Measurements from ENCODE around the gene RASA1. TPM values are rescaled to one million over a fixed set of nuclear protein-coding genes. Genes with fewer than 3 reads are reported as not detected.
A peak's percentile ranks its signal among the peaks of the same experiment; 100 is the strongest.
"Not testable (repeated sequence)": the region's sequence is repeated elsewhere in the genome, so short reads cannot be mapped to it uniquely, and the experiment has no call there.

The RASA1 gene
- total RNA-seq, 1 experiment from 2014 or later = 29.0 TPM

DNA sequence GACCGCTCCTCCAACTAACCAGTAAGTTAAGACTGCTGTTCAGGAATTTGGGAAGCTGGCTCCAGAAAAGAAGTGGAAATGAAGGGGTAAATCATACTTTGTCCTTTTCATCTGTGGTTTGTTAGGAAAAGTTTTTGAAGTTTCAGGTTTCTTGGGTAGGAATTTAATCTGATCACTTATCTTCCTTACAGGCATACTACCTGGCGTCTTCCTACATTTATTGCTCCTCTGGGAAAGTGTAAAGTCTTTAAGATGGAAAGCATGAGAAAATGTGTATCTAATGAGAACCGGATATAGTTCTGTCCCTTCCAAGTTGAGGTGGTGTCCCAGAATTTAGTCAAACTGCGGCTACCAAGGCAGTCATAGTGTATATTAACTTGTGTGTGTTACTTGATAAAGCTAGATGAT lies 1.3 kb downstream of the RASA1 start:
- no TSS peak for BruUV-seq (replicated peaks)
- H3K4me3 ChIP-seq (ENCODE audit: low read depth in 2 of 2, low read length in 2 of 2) = peak overlapping the region; percentile 78 to 95
- in situ Hi-C loops (cut with HindIII; ENCODE audit: low pct_unique_long_range_greater_than_20kb, low sequenced_read_pairs) (no loop called here), intact Hi-C loops (cut with micrococcal nuclease; ENCODE audit: unreplicated experiment) (no loop called here)
- POLR2A ChIA-PET = no interaction called here
- H3K4me1 ChIP-seq (ENCODE audit: control insufficient read depth, insufficient read depth, low read length) = peaks cover 8% of the 10 kb centered on the region
- TF ChIP-seq TCF7L2 (IDR thresholded peaks at IDR 0.05; ENCODE audit: low read depth, low read length) = no peak
- TF ChIP-seq POLR2AphosphoS5 (IDR thresholded peaks at IDR 0.05; ENCODE audit: low read depth, low read length) = no peak
- TF ChIP-seq, protein P1, sequence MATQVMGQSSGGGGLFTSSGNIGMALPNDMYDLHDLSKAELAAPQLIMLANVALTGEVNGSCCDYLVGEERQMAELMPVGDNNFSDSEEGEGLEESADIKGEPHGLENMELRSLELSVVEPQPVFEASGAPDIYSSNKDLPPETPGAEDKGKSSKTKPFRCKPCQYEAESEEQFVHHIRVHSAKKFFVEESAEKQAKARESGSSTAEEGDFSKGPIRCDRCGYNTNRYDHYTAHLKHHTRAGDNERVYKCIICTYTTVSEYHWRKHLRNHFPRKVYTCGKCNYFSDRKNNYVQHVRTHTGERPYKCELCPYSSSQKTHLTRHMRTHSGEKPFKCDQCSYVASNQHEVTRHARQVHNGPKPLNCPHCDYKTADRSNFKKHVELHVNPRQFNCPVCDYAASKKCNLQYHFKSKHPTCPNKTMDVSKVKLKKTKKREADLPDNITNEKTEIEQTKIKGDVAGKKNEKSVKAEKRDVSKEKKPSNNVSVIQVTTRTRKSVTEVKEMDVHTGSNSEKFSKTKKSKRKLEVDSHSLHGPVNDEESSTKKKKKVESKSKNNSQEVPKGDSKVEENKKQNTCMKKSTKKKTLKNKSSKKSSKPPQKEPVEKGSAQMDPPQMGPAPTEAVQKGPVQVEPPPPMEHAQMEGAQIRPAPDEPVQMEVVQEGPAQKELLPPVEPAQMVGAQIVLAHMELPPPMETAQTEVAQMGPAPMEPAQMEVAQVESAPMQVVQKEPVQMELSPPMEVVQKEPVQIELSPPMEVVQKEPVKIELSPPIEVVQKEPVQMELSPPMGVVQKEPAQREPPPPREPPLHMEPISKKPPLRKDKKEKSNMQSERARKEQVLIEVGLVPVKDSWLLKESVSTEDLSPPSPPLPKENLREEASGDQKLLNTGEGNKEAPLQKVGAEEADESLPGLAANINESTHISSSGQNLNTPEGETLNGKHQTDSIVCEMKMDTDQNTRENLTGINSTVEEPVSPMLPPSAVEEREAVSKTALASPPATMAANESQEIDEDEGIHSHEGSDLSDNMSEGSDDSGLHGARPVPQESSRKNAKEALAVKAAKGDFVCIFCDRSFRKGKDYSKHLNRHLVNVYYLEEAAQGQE (IDR thresholded peaks at IDR 0.05; ENCODE audit: insufficient read depth in 1 of 2, low read depth in 2 of 2, low read length in 1 of 2) = no peak
- TF ChIP-seq, protein P2, sequence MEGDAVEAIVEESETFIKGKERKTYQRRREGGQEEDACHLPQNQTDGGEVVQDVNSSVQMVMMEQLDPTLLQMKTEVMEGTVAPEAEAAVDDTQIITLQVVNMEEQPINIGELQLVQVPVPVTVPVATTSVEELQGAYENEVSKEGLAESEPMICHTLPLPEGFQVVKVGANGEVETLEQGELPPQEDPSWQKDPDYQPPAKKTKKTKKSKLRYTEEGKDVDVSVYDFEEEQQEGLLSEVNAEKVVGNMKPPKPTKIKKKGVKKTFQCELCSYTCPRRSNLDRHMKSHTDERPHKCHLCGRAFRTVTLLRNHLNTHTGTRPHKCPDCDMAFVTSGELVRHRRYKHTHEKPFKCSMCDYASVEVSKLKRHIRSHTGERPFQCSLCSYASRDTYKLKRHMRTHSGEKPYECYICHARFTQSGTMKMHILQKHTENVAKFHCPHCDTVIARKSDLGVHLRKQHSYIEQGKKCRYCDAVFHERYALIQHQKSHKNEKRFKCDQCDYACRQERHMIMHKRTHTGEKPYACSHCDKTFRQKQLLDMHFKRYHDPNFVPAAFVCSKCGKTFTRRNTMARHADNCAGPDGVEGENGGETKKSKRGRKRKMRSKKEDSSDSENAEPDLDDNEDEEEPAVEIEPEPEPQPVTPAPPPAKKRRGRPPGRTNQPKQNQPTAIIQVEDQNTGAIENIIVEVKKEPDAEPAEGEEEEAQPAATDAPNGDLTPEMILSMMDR (IDR thresholded peaks at IDR 0.05) = no peak
- no peak for TF ChIP-seq SIN3A (IDR thresholded peaks at IDR 0.05; ENCODE audit: borderline replicate concordance, insufficient read depth, low read depth, low read length)
- H3K36me3 ChIP-seq (ENCODE audit: control insufficient read depth, insufficient read depth, low read length) = no peaks in the 10 kb centered on the region
- no peak for ATAC-seq
- H3K27me3 ChIP-seq (ENCODE audit: control insufficient read depth, insufficient read depth, low read length) = peaks cover 3% of the 10 kb centered on the region; the same call in 1 of the 2 replicates
- H3K27ac ChIP-seq (ENCODE audit: low read length) = peak overlapping the region; percentile 89
- CTCF ChIA-PET = no interaction called here
- DNase-seq (ENCODE audit: low read depth, low spot score) = no peak
- no peaks in the 10 kb centered on the region for H3K9me3 ChIP-seq (ENCODE audit: control insufficient read depth, insufficient read depth, low read depth, low read length)

DNA sequence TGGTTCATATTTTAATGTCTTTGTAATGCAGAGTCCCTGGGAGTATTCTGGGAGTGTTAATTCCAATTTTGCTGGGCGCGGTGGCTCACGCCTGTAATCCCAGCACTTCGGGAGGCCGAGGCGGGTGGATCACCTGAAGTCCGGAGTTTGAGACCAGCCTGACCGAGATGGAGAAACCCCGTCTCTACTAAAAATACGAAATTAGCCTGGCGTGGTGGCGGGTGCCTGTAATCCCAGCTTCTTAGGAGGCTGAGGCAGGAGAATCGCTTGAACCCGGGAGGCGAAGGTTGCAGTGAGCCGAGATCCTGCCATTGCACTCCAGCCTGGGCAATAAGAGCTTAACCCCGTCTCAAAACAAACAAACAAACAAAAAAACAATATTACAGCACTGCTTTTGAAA lies 3.2 kb downstream of the RASA1 start:
- H3K9me3 ChIP-seq (ENCODE audit: control insufficient read depth, insufficient read depth, low read depth, low read length); ATAC-seq; H3K36me3 ChIP-seq (ENCODE audit: control insufficient read depth, insufficient read depth, low read length); H3K4me3 ChIP-seq (ENCODE audit: low read depth in 2 of 2, low read length in 2 of 2); DNase-seq (ENCODE audit: low read depth, low spot score); POLR2A ChIA-PET; H3K27me3 ChIP-seq (ENCODE audit: control insufficient read depth, insufficient read depth, low read length); CTCF ChIA-PET; in situ Hi-C loops (cut with HindIII; ENCODE audit: low pct_unique_long_range_greater_than_20kb, low sequenced_read_pairs); BruUV-seq (replicated peaks); intact Hi-C loops (cut with micrococcal nuclease; ENCODE audit: unreplicated experiment); H3K27ac ChIP-seq (ENCODE audit: low read length): not testable (repeated sequence)
- peaks cover 11% of the 10 kb centered on the region for H3K4me1 ChIP-seq (ENCODE audit: control insufficient read depth, insufficient read depth, low read length)

DNA sequence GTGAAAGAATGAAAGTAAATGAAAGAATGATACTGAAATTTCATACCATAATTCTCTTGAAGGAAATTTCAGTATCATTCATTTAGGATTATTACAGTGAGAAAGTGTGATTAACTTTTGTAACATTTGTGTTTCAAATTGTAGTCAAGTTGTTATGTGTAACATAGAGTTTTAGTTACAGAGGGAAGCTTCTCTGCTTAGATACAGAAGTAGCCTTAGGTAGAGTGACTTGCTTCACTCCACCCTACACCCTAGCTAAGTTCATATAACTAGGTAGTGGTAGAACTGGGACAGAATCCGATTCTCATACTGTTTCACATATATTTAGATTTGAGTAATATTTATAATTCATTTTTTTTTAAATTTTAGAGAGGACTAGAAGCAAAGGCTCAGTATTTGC lies 9.0 kb downstream of the RASA1 start:
- no peaks in the 10 kb centered on the region for H3K36me3 ChIP-seq (ENCODE audit: control insufficient read depth, insufficient read depth, low read length)
- H3K4me1 ChIP-seq (ENCODE audit: control insufficient read depth, insufficient read depth, low read length) = peaks cover 3% of the 10 kb centered on the region; the same call in 1 of the 2 replicates
- ChIA-PET CTCF (no interaction called here), POLR2A (no interaction called here)
- no peak for TF ChIP-seq POLR2AphosphoS5 (IDR thresholded peaks at IDR 0.05; ENCODE audit: low read depth, low read length)
- in situ Hi-C loops (cut with HindIII; ENCODE audit: low pct_unique_long_range_greater_than_20kb, low sequenced_read_pairs) (no loop called here), intact Hi-C loops (cut with micrococcal nuclease; ENCODE audit: unreplicated experiment) (no loop called here)
- H3K4me3 ChIP-seq (ENCODE audit: low read depth in 2 of 2, low read length in 2 of 2) = no peak overlapping the region
- DNase-seq (ENCODE audit: low read depth, low spot score) = no peak
- no peak for ATAC-seq
- TSS peak; percentile 5 for BruUV-seq (replicated peaks)
- no peaks in the 10 kb centered on the region for H3K9me3 ChIP-seq (ENCODE audit: control insufficient read depth, insufficient read depth, low read depth, low read length)
- no peaks in the 10 kb centered on the region for H3K27me3 ChIP-seq (ENCODE audit: control insufficient read depth, insufficient read depth, low read length)
- no peak overlapping the region for H3K27ac ChIP-seq (ENCODE audit: low read length)
